Vagina (tissue), 2 donors: ENCODE results near the gene YPEL4. TPM values are rescaled to one million over a fixed set of nuclear protein-coding genes. Genes with fewer than 3 reads are reported as not detected.

Experiments used
- DNase-seq, 2 donors: peaks; one replicate each; pipeline ENCODE4 v3.0.0-alpha.2; 2017; ENCODE audit errors: extremely low spot score in 2 of 2
- H3K27ac ChIP-seq: fragments of 200-600 bp; sonication (generic); one replicate; pipeline ENCODE4 v1.5.1; 2019
- H3K27me3 ChIP-seq: fragments of 200-600 bp; sonication (generic); one replicate; pipeline ENCODE4 v1.5.1; 2019
- H3K36me3 ChIP-seq, 2 donors: fragments of 200-600 bp; sonication (generic); one replicate each; pipeline ENCODE4 v1.5.1; 2017 to 2019
- H3K4me1 ChIP-seq: fragments of 200-600 bp; sonication (generic); one replicate; pipeline ENCODE4 v1.5.1; 2019
- H3K4me3 ChIP-seq, 2 donors: fragments of 200-600 bp; sonication (generic); 1 replicate in 1 of 2; 2 replicates in 1 of 2; pipeline ENCODE4 v1.5.1; 2016 to 2019
- H3K9me3 ChIP-seq: fragments of 200-600 bp; sonication (generic); one replicate; pipeline ENCODE4 v1.5.1; 2019
- POLR2A ChIP-seq, 2 donors: fragments of 450-650 bp; IDR thresholded peaks; one replicate each; pipeline ENCODE4 v1.6.1; 2017; ENCODE audit warnings: antibody characterized with exemption in 2 of 2, mild to moderate bottlenecking in 2 of 2, moderate library complexity in 2 of 2
- POLR2AphosphoS5 ChIP-seq, 2 donors: sonication (generic); formaldehyde crosslinking; IDR thresholded peaks; one replicate each; pipeline ENCODE4 v1.9.0; 2017; ENCODE audit warnings: antibody characterized with exemption in 2 of 2, mild to moderate bottlenecking in 2 of 2, low read depth in 1 of 2; ENCODE audit not compliant: insufficient read depth in 1 of 2
- intact Hi-C: fragments of 100-400 bp; cut with DNase I; formaldehyde crosslinking; loops from one replicate; pipeline ENCODE4 v1.15.1; 2023
- total RNA-seq: library from RNA; depleted of rRNA; stranded (reverse); fragments of >200 nt; gene quantifications from one replicate; pipeline ENCODE4 v1.2.3, GENCODE V29; 2016
- TF ChIP-seq, protein P1 (sequence below), 3 experiments: fragments of 450-650 bp in 2 of 3; fragments of 200-600 bp in 1 of 3; sonication (generic) in 1 of 3; IDR thresholded peaks; one replicate each; pipeline ENCODE4 v1.5.1; 2017 to 2019; ENCODE audit warnings: antibody characterized with exemption in 3 of 3, mild to moderate bottlenecking in 2 of 3, moderate library complexity in 2 of 3

Gene YPEL4
- total RNA-seq, 1 donor from 2014 or later, result 2.7 TPM

DNA sequence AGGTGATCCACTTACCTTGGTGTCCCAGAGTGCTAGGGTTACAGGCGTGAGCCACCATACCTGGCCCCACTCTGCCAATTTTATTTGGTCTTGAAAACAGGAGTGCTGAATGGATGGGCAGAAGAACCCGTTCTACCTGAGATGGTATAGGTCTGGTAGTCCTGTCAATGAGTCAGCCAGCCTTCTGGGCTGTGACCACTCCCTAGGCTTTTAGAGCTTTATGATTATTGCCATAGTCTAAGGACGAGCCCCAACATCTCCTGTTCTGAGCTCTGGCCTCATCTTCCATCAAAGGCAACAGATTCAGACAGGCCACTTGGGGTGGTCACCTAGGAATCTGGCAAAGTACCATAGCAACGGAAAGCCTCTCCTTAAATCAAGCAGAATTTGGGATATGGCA, 29.7 kb upstream of the YPEL4 start:
- no peak overlapping the region for H3K4me3 ChIP-seq
- H3K27me3 ChIP-seq, result no peaks in the 10 kb centered on the region
- TF ChIP-seq, protein P1, sequence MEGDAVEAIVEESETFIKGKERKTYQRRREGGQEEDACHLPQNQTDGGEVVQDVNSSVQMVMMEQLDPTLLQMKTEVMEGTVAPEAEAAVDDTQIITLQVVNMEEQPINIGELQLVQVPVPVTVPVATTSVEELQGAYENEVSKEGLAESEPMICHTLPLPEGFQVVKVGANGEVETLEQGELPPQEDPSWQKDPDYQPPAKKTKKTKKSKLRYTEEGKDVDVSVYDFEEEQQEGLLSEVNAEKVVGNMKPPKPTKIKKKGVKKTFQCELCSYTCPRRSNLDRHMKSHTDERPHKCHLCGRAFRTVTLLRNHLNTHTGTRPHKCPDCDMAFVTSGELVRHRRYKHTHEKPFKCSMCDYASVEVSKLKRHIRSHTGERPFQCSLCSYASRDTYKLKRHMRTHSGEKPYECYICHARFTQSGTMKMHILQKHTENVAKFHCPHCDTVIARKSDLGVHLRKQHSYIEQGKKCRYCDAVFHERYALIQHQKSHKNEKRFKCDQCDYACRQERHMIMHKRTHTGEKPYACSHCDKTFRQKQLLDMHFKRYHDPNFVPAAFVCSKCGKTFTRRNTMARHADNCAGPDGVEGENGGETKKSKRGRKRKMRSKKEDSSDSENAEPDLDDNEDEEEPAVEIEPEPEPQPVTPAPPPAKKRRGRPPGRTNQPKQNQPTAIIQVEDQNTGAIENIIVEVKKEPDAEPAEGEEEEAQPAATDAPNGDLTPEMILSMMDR (IDR thresholded peaks at IDR 0.05), result no peak
- TF ChIP-seq POLR2AphosphoS5 (IDR thresholded peaks at IDR 0.05; ENCODE audit: insufficient read depth in 1 of 2, low read depth in 1 of 2) (peak in 1 of 2 donors; percentile 70), POLR2A (IDR thresholded peaks at IDR 0.05) (no peak)
- H3K4me1 ChIP-seq, result peaks cover 71% of the 10 kb centered on the region
- intact Hi-C loops, result no loop called here
- H3K27ac ChIP-seq, result no peak overlapping the region
- no peaks in the 10 kb centered on the region for H3K9me3 ChIP-seq
- peaks cover 0 to 35% of the 10 kb centered on the region in 2 donors for H3K36me3 ChIP-seq
- peak in 1 of 2 donors; percentile 89 for DNase-seq

DNA sequence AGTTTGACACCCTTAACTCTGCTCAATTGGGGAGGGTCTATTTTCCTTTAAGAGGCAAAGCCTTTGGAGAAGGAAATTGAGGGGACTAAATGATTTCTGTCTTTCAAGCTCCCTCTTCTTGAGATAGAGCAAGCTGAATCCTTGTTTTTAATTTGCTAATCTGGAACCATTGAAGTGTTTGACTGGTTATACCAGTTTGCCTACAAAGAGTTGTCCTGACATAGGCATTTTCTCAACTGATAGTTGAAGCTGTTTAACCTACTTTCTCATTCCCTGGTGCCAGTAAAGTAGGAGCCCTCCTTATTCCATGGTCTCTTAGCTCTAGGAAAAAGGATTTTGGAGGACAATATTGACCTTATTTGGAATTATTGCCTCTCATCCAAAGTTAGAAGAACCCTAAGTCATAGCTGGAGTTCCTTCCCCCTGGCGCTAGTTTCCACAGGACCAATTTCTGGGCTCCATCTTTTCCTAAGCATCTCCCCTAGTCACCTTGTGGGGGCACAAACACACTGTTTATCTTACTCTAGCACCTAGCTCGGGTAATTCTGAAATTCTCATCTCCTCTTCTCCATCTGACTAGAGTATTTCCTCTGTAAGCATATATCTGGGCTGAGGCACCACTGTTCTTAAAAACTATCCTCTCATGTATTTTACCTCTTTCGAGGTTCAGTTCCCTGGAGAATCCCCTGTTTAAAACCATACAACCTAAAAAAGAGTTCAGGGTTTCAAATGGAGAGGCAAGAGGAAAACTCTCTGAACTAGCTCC, 25.6 kb upstream of the YPEL4 start:
- DNase-seq, result no peak
- TF ChIP-seq POLR2A (IDR thresholded peaks at IDR 0.05) (no peak), POLR2AphosphoS5 (IDR thresholded peaks at IDR 0.05; ENCODE audit: insufficient read depth in 1 of 2, low read depth in 1 of 2) (peak in 1 of 2 donors; percentile 32)
- TF ChIP-seq, protein P1 (IDR thresholded peaks at IDR 0.05), result no peak
- Histone ChIP-seq H3K4me3 (no peak overlapping the region), H3K27me3 (no peaks in the 10 kb centered on the region), H3K9me3 (no peaks in the 10 kb centered on the region), H3K36me3 (peaks cover 0 to 26% of the 10 kb centered on the region in 2 donors), H3K4me1 (peaks cover 75% of the 10 kb centered on the region), H3K27ac (peak overlapping the region; percentile 53)
- intact Hi-C loops, result no loop called here

DNA sequence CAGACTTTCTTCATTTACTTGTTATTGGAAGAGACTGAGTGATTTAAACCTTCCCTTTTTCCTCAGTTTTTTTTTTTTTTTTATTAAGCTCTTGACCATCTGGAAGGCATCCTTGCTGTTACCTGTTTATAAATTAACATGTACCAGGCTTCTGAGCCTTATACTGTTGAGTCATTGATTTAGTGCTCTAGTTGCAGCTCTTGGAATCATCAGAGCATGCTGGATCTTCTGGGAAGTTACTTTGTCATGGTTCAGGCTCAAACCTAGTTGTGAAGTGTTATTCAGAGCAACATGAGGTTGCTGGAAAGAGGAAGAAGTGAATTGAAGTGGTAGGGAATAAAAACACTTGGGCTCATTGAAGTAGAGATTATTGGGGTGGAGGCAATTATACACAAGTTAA, 24.5 kb upstream of the YPEL4 start:
- TF ChIP-seq POLR2AphosphoS5 (IDR thresholded peaks at IDR 0.05; ENCODE audit: insufficient read depth in 1 of 2, low read depth in 1 of 2), result no peak
- TF ChIP-seq, protein P1 (IDR thresholded peaks at IDR 0.05), result no peak
- no peak for TF ChIP-seq POLR2A (IDR thresholded peaks at IDR 0.05)
- no peak for DNase-seq
- H3K27ac ChIP-seq, result peak overlapping the region; percentile 53
- no peaks in the 10 kb centered on the region for H3K27me3 ChIP-seq
- no peak overlapping the region for H3K4me3 ChIP-seq
- H3K9me3 ChIP-seq, result no peaks in the 10 kb centered on the region
- peaks cover 75% of the 10 kb centered on the region for H3K4me1 ChIP-seq
- peaks cover 0 to 26% of the 10 kb centered on the region in 2 donors for H3K36me3 ChIP-seq
- intact Hi-C loops, result no loop called here

DNA sequence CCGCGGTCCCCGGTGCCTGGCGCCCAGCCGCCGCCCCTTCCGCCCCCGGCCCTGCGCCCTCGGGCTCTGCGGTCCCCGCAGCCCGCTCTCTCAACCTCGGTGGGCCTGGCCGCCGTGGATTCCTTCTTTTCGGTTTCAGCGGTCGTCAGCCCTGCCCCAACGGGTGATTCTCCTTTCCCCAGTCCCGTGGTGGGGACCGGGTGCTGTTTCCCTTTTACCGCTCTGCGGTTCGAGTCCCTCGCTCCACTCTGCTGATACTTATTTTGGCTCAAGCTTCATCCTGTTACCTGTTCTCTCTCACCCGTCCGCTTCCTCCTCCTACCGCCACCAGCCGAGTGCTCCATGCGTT, 18.7 kb upstream of the YPEL4 start:
- Histone ChIP-seq H3K27ac (peak overlapping the region; percentile 98), H3K4me1 (peaks cover 46% of the 10 kb centered on the region), H3K27me3 (no peaks in the 10 kb centered on the region), H3K4me3 (peak overlapping the region; percentile 92 to 99), H3K9me3 (no peaks in the 10 kb centered on the region), H3K36me3 (peaks cover 0 to 16% of the 10 kb centered on the region in 2 donors)
- intact Hi-C loops, result no loop called here
- DNase-seq, result no peak
- no peak for TF ChIP-seq POLR2AphosphoS5 (IDR thresholded peaks at IDR 0.05; ENCODE audit: insufficient read depth in 1 of 2, low read depth in 1 of 2)
- TF ChIP-seq, protein P1 (IDR thresholded peaks at IDR 0.05), result no peak
- no peak for TF ChIP-seq POLR2A (IDR thresholded peaks at IDR 0.05)
